ENCODE measurements around the gene L2HGDH. TPM values are rescaled to one million over a fixed set of nuclear protein-coding genes. Genes with fewer than 3 reads are reported as not detected.

Gene L2HGDH
- total and polyA plus RNA-seq, 9 of the 15 experiments (the other 6 are each of a cell fraction or from before 2014, with no cell fraction given) = 1.7 to 16.1 (median 10.5) TPM

DNA sequence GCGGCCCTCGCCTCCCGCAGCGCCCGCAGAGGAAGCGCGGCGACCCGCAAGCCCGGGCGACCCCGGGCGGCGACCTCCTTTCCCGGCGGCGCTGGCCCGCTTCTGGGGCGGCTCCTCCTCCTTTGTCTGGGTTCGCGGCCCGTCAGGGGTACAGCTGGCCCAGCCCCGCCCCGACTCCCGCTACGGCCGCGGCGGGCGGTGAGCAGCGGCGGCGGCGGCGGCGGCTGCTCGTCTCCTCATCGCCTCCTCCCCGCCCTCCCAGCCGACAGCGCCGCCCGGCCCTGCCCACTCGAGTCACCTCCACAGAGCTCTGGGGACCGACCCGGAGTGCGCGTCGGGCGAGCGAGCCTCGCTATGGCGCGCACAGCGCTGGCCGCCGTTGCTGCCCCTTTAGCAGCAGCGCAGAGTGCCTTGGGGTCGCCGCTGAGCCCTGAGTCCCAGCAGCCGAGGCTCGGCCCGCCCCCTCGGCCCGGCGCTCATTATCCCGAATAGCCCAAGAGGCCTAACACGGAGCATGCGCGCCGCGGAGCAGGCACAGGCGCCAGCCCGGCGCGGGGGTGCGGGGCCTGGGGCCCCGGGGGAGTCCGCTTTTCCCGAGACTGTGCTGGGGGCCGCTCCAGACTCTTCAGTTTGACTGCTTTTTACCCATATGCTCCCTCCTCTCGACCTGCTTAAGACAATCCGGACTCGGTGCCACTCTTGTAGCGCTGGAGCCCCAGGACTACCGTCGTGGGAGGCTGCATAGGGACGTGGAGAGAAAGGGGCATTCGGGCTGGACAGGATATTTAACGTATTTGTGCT, 80.4 kb downstream of the L2HGDH start, which contains the start of gene SOS2 (continued):
- peak in 2 of 3 experiments; percentile 9 to 16 for TF ChIP-seq YY1 (IDR thresholded peaks at IDR 0.05; ENCODE audit: borderline replicate concordance in 1 of 3, control insufficient read depth in 1 of 3, extremely low read depth in 1 of 3, insufficient read depth in 3 of 3, insufficient read length in 1 of 3, insufficient replicate concordance in 2 of 3, low read depth in 1 of 3, low read length in 2 of 3)
- no peak for TF ChIP-seq KDM4B (IDR thresholded peaks at IDR 0.05; ENCODE audit: borderline replicate concordance in 2 of 2, low read depth in 1 of 2)
- TF ChIP-seq GATAD2B (IDR thresholded peaks at IDR 0.05; ENCODE audit: borderline replicate concordance) = no peak
- TF ChIP-seq YBX1 (IDR thresholded peaks at IDR 0.05) = no peak
- TF ChIP-seq, protein P1, sequence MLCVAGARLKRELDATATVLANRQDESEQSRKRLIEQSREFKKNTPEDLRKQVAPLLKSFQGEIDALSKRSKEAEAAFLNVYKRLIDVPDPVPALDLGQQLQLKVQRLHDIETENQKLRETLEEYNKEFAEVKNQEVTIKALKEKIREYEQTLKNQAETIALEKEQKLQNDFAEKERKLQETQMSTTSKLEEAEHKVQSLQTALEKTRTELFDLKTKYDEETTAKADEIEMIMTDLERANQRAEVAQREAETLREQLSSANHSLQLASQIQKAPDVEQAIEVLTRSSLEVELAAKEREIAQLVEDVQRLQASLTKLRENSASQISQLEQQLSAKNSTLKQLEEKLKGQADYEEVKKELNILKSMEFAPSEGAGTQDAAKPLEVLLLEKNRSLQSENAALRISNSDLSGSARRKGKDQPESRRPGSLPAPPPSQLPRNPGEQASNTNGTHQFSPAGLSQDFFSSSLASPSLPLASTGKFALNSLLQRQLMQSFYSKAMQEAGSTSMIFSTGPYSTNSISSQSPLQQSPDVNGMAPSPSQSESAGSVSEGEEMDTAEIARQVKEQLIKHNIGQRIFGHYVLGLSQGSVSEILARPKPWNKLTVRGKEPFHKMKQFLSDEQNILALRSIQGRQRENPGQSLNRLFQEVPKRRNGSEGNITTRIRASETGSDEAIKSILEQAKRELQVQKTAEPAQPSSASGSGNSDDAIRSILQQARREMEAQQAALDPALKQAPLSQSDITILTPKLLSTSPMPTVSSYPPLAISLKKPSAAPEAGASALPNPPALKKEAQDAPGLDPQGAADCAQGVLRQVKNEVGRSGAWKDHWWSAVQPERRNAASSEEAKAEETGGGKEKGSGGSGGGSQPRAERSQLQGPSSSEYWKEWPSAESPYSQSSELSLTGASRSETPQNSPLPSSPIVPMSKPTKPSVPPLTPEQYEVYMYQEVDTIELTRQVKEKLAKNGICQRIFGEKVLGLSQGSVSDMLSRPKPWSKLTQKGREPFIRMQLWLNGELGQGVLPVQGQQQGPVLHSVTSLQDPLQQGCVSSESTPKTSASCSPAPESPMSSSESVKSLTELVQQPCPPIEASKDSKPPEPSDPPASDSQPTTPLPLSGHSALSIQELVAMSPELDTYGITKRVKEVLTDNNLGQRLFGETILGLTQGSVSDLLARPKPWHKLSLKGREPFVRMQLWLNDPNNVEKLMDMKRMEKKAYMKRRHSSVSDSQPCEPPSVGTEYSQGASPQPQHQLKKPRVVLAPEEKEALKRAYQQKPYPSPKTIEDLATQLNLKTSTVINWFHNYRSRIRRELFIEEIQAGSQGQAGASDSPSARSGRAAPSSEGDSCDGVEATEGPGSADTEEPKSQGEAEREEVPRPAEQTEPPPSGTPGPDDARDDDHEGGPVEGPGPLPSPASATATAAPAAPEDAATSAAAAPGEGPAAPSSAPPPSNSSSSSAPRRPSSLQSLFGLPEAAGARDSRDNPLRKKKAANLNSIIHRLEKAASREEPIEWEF (CRISPR knock-in tag; IDR thresholded peaks at IDR 0.05) = no peak
- no peak for TF ChIP-seq SMARCA4 (IDR thresholded peaks at IDR 0.05)
- no peak for TF ChIP-seq DIDO1 (tag; IDR thresholded peaks at IDR 0.05; ENCODE audit: low read depth)
- no peak for TF ChIP-seq EZH2 (IDR thresholded peaks at IDR 0.05; ENCODE audit: borderline replicate concordance, low read depth, low read length)
- TF ChIP-seq, protein P2, sequence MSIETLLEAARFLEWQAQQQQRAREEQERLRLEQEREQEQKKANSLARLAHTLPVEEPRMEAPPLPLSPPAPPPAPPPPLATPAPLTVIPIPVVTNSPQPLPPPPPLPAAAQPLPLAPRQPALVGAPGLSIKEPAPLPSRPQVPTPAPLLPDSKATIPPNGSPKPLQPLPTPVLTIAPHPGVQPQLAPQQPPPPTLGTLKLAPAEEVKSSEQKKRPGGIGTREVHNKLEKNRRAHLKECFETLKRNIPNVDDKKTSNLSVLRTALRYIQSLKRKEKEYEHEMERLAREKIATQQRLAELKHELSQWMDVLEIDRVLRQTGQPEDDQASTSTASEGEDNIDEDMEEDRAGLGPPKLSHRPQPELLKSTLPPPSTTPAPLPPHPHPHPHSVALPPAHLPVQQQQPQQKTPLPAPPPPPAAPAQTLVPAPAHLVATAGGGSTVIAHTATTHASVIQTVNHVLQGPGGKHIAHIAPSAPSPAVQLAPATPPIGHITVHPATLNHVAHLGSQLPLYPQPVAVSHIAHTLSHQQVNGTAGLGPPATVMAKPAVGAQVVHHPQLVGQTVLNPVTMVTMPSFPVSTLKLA (conservative IDR thresholded peaks at IDR 0.05) = no peak; a peak in 1 of 4 replicates
- TF ChIP-seq POLR2G (IDR thresholded peaks at IDR 0.05; ENCODE audit: low read depth, low read length) = peak; percentile 94
- TF ChIP-seq, protein P3, sequence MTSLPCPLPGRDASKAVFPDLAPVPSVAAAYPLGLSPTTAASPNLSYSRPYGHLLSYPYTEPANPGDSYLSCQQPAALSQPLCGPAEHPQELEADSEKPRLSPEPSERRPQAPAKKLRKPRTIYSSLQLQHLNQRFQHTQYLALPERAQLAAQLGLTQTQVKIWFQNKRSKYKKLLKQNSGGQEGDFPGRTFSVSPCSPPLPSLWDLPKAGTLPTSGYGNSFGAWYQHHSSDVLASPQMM (CRISPR knock-in tag; IDR thresholded peaks at IDR 0.05) = no peak
- no peak for TF ChIP-seq SLC30A9 (CRISPR knock-in tag; IDR thresholded peaks at IDR 0.05)
- TF ChIP-seq SRSF9 (IDR thresholded peaks at IDR 0.05; ENCODE audit: borderline replicate concordance, low read depth, low read length) = no peak
- no peak for TF ChIP-seq RBM22 (IDR thresholded peaks at IDR 0.05; ENCODE audit: low read depth, low read length, poor library complexity, severe bottlenecking)
- no peak for TF ChIP-seq SRSF1 (IDR thresholded peaks at IDR 0.05; ENCODE audit: low read depth, low read length)
- TF ChIP-seq, protein P4, sequence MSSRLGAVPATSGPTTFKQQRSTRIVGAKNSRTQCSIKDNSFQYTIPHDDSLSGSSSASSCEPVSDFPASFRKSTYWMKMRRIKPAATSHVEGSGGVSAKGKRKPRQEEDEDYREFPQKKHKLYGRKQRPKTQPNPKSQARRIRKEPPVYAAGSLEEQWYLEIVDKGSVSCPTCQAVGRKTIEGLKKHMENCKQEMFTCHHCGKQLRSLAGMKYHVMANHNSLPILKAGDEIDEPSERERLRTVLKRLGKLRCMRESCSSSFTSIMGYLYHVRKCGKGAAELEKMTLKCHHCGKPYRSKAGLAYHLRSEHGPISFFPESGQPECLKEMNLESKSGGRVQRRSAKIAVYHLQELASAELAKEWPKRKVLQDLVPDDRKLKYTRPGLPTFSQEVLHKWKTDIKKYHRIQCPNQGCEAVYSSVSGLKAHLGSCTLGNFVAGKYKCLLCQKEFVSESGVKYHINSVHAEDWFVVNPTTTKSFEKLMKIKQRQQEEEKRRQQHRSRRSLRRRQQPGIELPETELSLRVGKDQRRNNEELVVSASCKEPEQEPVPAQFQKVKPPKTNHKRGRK (tag; IDR thresholded peaks at IDR 0.05) = no peak
- no peak for TF ChIP-seq SNIP1 (IDR thresholded peaks at IDR 0.05; ENCODE audit: low read depth)
- no peak for TF ChIP-seq ZNF584 (CRISPR knock-in tag; IDR thresholded peaks at IDR 0.05; ENCODE audit: low read depth)
